Activated CD4-positive, CD25-positive, alpha-beta regulatory T cell treated with anti-CD3 and anti-CD28 coated beads, Interleukin-2, amount 50 U/mL, for 16 hours (primary cell): ENCODE results near the gene GAB2.

Source experiments
- DNase-seq: peaks from one replicate; pipeline ENCODE4 v3.0.0-alpha.2; 2020; ENCODE audit warnings: low read depth, low spot score

GAB2 gene

DNA sequence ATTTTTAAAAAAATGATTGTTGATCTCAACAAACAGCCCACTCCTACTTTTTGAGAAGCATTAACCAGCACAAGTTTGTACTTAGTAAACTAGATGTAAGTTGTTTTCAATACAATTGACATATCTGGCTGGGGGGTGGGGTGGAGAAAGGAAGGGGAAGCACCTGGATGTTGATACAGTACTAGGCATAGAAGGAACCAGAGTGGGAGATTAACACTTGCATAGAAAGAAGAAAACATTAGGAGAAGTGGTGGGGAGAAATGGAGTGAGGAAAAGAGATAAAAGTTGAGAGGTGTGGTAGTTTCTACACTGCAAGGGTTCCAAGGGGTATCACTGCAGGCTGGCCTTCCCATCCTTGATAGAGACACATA, 10.6 kb upstream of the GAB2 start:
- DNase-seq = no peak

DNA sequence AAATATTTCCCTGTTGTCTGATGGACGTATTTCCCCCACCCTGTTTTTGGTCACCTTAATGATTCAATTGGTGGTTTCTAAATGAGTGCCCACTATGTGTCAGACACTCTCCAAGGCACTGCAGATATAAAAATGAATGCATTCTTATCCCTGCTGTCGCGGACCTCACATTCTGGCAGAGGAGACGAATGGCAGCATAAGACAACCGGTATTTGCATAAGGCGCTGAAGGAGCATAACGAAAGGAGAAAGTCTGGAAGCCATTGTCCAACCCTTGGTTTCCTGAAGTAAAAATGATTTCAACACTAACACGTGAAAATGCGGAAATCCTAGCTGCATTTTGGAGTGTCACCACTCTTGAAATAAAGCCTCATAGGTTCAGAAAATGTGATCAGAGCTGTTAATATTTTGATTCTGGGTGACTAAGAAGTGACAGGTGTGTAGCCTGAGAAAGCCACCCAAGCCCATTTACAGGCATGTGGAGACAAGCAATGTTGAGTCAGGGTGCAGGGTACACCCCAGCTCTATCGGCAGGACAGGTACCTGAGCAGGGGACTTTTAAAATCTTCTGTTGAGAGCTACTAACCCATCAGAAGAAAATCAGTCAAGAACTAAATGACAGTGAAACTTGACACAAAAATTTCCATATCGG, 10.1 kb upstream of the GAB2 start:
- no peak for DNase-seq

DNA sequence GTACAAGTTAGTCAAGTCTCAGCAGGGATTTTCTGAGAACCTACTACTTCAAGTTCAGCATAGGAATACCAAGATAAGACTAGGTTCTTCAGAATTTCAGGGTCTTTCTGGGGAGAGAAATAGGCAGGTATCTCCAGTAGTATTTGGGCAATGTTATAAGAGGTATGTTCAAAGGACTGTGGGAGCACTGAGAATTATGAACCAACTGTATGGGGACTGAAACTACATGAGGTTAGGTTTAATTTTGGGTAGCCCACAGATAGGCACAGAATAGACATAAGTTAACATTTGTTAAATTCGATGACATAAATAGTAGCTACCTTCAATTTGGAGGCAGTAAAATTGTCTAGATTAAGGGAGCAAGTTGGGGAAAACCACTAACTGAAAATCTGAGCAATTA, 9.2 kb upstream of the GAB2 start:
- DNase-seq = no peak

DNA sequence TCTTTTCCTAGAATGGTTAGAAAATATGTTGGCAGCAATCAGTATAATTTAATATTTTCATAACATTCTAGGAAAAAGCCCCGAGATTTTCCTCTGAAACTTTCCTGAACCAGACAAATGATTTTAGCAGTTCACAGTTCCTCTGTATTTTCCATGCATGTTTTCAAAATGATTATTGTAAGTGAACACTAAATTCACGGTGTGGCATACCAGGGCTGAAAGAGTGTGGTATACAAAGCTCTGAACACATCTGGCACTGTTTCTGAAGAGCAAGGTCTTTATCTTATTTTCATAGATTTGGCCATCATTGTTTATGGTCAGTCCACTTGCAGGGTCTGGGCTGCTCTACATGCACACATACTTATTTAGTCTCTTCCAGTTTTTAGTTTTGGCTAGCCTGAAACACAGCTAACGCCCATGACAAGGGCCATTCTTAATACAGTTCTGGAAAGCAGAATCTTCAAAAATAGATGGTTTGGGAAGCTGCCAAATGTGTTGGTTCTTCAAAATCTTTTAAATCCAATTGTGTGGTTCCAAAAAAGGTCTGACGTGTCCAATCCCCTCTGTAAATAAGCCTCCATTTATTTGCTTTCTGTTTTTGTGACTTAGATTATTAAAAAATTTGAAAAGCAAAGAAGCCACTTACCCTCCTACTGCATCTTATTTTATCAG, 7.9 kb upstream of the GAB2 start:
- DNase-seq = no peak

DNA sequence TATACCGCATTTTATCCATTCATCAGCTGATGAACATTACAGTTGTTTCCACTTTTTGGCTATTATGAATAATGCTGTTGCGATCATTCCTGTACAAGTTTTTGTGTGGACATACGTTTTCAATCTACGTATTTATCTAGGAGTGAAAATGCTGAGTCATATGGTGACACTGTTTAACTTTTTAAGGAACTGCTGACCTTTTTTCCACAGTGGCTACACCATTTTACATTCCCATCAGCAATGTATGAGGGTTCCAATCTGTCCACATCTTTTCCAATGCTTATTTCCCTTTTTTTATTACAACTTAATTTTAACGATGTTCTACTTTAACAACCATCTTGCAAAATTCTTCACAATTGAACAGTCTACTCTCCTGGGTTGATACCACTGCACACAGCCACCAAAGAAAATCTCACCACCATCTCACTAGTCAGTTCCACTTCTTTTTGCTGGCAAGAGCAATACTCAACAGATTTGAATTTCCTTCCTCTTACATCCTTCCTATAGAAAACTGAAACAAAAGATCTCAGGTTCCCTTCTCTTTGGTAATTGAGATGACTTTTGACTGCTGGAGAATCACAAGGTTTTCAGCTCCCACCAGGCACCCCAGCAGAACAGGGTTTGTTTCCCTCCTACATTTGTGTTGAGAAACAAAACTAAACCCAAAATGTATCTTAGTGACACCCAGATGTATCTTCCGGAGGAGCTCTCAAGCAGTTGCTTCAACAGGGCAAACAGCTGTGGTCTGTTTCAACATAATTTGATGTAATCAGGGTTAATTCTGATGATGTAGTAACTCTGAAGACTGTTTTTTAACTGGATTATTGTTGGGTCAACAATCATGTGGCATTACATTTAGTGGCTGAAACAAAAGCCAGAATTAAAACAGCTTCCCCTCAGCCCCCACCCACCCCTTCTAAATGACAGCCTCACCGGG, 7.0 kb upstream of the GAB2 start:
- DNase-seq = no peak

DNA sequence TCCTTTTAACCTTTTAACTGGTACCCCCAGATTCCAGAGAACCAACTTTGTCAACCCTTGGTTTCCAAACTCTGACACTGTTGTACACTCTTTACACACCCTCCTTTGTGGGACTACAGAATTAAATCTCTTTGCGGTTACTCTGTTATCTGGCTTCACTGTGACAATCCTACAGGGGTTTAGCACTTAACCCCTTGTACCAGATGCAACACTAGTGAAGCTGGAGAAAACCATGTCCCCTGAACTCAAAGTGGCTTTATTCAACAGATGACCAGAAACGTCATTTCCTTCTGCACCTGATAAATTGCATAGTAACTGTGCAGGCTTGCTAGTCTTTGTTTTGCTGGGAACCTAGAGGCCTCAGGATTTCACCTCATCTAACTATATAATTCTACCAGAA, 5.6 kb upstream of the GAB2 start:
- no peak for DNase-seq

DNA sequence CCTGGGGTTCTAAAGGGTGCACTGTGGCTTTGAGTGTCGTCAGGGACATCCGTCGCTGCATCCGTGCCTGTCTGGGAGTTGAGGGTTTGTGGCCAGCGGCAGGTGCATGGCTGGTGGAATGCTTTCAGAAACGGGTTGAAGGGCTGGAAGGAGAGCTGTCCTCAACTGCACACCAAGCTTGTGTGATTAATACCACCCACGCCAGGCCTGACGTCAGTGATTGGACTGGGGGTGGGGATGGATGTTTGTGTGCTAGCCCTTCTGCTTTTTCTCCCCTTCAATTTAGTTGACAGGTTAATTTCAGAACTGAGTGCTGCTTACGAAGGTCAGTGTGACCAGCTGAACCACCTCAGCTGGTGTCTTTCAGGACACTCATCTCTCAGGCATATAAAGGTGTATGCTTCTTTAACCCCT, 3.2 kb upstream of the GAB2 start:
- DNase-seq = no peak

DNA sequence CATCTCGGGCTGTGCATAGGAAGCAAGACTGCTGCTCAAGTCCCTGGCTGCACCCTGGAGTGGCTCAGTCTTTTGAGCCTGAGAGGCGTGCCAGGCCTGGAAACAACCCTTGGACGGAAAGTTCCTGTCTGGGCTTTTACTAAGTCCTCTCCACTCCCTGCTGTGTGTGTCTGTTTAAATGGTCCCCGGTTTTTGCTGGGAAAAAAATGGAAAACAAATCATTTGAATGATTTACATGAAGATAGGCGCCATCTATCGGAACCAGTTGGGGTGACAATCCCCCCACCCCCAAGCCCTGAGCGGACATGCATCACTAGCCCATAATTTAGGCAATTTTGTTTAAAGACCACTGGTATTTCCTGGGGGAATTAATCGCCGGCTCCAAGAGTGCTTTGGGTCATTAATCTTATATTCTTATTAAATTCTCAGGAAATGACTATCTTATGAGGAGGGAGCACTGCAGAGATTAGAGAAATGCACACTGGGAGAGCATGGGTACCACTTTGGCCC, 2.7 kb upstream of the GAB2 start:
- DNase-seq = no peak

DNA sequence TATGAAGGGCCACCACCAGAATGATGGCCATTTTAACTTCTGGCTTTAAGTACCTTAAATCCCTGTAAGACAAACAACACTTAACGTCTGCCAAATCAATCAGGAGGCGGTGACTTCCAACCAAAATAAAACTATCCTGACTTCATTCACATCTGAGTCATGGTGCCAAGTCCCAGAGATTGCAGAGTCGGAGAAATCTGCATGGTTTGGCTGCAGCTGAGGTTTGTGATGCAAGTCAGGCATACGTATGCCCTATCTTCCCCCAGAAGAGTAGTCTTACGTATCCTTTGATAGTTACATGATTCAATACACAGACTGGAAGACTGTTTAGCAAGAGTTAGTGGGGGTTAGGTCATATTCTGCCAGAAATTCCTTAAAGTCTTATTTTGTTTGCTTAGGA, 1.7 kb upstream of the GAB2 start:
- DNase-seq = no peak

DNA sequence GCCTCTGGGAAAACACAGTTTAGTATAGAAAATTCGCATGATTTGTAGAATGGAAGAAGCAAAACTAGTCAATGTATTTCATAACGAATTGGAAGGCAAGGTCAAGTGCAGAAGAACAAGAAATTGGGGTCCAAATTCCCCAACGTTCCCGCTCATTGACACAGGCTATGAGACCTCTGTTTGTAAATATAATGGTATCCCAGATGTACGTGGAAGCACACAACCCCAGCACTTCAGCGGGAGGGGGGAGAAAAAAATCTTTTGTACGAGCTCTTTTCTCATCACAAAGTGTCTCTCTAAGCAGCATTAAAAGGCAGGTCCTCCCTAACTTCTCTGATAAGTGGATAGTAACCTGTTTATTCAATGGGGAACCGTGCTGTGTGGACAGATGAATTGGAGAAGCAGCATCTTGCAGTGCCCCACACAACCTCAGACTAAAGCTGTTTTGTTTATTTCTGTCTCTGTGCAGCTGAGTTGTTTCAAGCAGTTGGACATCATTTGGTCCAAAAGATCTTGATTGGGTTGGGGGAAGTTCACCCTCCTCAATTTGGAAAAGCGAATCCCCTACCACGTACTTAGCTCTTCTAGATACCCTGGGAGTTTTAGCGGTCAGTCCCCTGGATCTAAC, 1.1 kb upstream of the GAB2 start:
- DNase-seq = no peak

DNA sequence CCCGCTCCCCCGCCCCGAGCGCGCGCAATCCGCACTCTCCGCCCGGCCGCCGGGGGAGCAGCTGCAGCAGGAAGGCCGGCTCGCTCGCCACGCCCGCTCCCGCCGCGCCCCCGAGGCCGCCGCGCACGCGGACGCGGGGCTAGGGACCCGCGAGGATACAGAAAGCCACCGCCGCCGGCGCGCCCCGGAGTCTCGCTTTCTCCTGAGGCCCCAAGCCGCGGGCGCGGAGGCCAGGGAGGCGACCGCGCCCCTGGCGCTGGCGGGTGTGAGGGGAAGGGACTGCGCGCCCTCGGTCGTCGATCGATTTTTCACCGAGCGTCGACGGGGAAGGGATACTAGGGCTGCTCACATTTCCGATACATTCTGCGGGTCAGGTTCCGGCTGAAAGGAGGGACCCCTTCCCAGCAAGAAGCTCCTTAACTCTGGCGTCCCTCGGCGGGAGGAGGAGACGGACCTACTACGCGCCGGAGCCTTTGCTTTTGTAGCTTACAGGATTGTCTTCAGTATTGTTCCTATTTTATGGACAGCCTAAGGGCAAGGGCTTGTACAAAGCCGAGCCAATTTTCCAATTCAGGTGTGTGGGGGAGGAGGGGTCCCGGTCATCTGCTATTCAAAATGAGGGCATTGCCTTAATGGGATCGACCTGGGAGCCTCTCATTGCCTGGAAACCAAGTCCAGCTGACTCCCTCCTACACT, 416 bp upstream of the GAB2 start:
- peak; percentile 48 for DNase-seq

DNA sequence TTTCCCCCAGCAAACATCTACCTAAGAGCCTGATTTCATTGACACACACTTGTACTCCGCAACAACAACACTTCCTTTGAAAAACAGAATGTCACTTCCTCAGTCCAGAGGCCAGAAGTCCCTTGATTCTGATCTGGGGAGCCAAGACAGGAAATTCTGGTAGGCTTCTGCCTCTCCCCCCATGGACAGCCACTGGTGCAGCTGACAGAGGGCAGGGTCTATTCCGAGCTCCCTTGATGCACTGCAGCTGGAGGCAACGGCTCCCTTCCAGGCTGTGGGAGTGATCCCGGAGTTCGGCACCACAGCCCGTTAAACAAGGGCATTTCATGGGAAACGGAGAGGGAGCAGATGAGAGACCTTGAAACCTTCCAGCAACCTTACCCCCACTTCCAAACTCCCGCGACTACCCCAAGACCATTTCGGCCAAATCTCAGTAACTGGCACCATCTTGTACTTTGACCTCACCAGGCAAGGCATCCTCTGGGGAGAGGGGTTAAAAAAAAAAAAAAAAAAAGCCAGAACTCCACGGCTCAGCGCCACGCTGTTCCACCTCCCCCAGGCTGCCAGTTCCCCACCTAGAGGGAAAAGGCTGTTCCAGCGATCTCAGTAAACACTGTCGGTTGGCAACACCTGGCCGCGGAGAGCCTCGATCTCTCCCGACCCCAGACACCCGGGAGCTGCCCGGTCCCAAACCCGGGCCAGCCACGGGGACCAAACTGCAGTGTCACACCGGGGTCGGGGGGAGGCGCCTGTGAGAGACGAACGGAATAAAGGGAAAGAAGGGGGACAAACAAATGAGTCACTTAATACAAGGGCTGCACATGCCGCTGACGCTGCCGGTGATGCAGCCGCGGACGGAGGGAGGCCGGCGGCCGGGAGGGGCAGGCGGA, 1.1 kb downstream of the GAB2 start:
- DNase-seq = peak; percentile 52

DNA sequence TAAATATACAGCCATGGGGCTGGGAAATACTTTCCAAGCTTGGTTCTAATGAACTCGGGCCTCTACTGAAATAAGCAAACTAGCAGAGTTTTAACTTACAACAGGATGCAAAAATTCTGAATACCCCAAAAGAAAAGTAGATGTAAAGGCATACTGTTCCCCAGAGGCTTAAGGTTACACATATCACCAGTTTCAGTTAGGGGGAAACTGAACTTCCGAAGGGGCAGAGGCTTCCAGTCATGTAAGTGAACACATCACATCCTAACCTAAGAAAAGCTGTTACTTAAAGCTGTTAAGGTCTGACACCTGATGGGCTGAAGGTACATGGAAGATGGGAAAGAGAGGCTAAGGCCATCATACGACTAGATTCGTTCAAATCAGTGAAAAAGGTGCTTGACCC, 2.3 kb downstream of the GAB2 start:
- no peak for DNase-seq

DNA sequence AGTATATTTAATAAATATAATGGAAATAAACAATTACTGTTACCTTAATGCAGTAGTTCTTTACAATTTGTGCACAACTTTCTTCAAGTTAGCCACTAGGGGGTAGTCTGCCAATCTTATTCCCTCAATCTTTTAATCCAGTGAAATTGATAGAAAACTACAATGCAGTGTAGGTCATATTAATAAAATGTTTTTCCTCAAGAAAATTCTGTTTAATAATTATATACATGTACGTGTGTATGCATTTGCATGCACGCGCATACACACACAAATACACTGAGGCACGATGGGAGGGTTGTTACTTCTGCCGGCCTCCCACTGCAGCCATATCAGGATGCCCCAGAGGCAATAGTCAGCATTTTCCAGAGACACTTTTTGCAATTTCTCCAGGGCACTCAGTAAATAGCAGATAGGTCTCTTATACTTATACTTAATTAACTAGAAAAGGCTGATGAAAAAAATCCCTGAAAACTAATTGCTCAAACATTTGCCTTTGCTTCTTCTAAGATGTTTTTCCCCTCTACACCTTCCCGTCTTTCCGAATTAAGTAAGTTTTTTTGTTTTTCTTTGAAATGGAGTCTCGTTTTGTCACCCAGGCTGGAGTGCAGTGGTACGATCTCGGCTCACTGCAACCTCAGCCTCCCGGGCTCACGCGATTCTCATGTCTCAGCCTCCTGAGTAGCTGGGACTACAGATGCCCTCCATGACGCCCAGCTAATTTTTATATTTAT, 3.1 kb downstream of the GAB2 start:
- DNase-seq = no peak

DNA sequence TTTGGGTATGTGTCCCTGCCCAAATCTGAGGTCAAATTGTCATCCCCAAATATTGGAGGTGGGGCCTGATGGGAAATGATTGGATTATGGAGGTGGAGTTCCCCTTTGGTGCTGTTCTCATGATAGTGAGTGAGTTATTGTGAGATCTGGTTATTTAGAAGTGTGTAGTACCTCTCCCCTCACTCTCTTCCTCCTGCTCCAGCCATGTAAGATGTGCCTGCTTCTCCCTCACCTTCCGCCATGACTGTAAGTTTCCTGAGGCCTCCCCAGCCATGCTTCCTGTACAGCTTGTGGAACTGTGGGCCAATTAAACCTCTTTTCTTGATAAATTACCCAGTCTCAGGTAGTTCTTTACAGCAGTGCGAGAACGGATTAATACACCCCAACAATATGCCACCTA, 9.0 kb downstream of the GAB2 start:
- no peak for DNase-seq

DNA sequence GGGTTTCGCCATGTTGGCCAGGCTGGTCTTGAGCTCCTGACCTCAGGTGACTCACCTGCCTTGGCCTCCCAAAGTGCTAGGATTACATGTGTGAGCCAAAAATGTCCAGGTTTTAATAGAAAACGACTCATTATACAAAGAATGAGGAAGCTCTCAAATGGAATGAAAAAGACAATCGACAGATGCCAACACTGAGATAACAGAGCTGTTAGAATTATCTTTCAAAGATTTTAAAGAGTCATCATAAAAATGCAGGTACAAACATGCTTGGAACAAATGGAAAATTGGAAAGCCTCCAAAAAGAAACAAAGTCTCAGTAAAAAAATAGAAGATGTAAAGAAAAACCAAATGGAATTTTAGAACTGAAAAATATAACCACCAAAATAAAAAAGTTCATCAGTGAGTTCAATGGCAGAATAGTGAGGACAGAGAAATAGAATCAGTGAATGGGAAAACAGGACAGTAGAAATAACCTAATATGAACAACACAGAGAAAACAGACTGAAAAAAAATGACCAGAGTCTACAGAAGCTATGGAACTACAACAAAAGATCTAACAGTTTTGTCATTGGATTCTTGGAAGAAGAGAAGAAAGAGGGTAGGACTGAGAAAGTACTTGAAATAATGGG, 10.9 kb downstream of the GAB2 start:
- no peak for DNase-seq

DNA sequence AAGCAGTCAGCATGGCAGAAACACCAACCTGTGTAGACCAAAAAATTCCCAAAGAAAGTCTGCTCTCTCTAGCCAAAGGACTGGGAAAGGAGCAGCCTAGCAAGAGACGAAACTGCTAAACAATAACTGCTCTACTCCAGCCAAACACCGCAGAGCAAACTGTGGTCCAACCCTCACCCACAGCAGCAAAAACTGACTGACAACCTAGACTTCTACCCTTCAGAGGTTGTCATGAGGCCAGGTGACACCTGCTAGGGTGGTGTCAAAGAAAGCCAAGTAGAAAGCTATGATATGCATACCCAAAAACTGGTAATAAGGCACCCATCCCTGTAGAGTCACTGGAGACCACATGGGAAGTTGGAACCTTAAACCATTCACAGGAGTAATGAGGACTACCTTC, 11.8 kb downstream of the GAB2 start:
- DNase-seq = no peak

DNA sequence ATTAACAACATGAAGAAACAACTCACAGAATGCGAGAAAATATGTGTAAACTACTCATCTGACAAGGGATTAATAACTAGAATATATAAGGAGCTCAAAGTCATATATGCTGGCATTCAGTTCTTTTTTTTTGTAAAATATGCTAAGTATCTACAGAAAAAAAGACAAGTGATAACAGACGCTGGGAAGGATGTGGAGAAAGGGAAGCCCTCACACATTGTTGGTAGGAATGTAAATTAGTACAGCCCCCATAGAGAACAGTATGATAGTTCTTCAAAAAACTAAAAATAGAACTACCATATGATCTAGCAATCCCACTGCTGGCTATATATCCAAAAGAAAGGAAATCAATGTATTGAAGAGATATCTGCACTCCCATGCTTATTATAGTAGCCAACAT, 13.8 kb downstream of the GAB2 start:
- no peak for DNase-seq

DNA sequence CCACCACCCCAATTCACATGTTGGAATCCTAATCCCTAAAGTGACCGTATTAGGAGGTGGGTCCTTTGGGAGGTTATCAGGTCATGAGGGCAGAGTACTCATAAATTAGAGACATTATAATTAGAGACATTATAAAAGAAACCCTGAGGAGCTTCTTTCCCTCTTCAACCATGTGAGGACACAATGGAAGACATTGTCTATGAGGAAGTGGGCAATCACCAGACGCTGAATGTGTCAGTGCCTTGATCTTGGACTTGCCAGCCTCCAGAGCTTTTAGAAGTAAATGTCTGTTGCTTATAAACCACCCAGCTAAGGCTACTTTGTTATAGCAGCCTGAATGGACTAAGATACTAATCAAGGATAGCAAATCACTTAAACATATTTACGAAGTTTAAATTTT, 14.8 kb downstream of the GAB2 start:
- DNase-seq = no peak
